GM21723 (cell line): ENCODE results near the gene SENP1.

Experiments used
- ATAC-seq: cut with Tn5 transposase; IDR thresholded peaks from one replicate; pipeline ENCODE4 v1.9.1; 2021; ENCODE audit warnings: mild to moderate bottlenecking, moderate library complexity; ENCODE audit not compliant: unreplicated experiment

The SENP1 gene

DNA sequence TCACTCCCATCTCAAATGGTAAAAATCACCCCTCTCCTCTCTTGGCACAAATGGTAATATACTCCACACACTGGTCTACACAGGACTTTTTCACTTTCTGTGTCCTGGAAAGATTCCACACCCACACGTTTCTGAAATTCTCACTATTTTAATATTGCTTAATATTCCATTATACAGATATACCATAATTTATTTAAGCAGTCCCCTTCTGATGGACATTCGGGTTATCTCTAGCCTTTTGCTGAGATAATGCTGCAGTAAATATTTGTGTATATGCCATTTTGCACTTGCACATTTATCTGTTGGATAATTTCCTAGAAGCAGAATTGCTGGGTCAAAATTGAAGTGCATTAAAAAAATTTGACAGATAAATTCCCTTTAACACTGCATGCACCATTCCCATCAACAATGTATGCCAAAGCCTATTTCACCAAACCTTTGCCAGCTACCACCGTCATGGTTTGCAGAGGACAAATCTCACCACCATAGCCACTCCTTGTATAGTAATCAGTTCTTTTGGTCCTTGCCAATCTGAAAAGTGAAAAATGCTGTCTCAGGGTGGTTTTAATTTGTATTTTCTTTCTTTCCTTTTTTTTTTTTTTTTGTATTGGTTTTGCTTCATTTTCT, 86.1 kb downstream of the SENP1 start:
- no peak for ATAC-seq

DNA sequence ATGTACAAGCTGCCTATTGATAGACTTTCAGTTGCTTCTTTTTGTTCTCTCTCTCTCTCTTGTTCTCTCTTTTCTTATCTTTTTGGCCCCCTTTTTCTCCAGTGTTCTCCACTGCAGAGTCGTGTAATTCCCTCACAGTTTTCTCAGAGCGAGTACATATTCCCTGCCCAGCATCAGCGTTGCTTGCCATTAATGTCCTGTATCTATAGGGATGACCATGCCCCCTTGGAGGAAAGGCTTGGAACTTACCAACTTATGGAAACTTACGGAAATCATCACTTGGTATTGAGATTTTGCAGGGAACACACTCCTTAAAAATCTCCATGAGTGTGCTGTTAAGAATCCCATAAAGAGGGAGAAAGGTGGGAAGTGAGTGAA, 87.3 kb downstream of the SENP1 start:
- ATAC-seq: no peak

DNA sequence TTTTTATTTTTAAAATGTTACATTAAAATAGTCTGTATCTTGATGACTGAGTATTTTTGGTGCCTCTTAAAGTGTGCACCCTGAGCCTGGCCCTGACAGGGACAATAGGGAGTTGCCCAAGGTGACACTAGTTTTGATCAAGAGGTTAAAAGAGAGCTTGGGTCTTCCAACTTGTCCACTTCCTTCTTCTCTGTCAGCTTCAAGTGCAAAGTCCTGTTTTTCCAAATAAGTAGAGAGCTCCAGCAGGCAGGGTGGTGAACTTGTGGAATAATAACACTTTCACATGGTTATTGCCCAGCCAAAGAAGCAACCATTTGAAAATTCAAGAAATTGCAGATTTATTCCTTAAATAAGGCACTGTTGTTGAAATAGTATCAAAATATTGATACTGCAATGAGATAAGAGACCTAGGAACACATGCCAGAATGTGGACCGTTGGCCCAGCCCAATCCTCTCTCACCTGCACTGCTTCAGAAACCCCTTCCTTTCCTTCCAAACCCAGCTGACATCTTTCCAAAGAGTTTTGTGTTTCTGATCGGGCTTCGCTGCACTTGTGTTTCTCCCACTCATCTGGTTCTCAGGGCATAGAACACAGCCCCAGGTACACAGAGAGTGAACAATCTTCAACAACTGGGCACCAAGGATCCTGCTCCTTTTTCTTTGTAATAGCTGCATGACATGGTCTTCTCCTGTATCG, 87.8 kb downstream of the SENP1 start:
- ATAC-seq: no peak

DNA sequence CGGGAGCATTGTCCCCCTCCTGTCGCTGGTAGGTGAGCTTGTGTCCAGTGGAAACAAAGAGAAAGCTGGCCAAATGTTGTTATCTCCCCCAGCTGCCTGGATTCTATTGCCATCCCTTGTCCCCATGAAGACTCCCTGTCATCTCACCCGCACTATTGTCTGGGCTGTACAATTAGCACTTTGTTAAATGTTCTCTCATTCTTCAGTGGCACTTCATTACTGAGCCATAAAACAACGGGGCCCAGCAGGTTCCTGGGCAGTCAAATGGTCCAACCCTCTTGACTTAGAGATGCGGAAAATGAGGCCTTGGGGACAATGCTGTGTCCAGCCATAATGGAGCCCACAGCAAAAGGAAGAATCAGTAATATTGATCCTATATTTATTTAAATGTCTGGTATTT, 88.4 kb downstream of the SENP1 start:
- ATAC-seq: no peak

DNA sequence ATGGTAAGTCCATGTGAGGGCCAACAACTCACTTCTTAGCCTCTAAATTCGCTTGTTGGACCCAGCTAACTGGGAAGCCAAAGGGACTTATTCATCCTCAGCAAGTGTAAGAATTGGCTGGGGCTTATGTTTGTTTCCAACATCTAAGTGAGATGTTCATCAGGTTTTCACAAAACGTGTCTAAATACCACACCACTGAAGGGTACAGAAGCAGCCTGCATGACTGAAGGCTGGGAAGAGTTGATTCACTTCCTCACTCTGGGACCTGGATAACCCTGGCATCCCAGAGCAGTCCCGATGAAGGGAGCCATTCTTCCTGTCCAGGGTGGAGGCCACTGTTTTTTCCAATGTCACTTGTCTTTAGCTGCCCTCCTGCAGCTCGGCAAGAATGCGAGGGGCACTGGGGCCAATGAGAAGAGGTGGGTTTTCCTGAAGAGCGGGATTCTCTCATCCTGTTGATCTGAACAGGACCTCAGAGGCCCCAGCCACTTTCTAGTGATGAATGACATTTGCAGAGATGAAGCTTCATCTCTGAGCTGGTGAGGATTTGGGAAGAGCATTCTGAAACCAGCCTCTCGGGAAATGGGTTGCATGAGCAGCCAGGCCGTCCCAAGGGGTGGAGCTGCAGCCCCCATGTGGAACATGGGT, 89.4 kb downstream of the SENP1 start:
- ATAC-seq: no peak

DNA sequence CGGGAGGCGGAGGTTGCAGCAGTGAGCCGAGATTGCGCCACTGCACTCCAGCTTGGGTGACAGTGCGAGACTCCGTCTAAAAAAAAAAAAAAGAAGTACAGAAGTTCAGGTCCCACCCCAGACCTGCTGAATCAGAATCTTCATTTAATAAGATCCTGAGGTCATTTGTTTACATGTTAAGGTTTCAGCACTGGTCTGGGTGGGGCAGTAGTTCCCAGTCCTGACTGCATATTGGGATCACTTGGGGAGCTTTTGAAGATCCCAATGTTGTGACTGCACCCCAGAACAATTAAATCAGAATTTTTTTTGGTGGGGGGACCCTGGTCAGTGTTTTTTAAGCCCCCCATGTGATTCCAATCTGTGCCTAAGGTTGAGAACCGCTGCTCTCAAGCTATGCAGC, 89.9 kb downstream of the SENP1 start:
- no peak for ATAC-seq

DNA sequence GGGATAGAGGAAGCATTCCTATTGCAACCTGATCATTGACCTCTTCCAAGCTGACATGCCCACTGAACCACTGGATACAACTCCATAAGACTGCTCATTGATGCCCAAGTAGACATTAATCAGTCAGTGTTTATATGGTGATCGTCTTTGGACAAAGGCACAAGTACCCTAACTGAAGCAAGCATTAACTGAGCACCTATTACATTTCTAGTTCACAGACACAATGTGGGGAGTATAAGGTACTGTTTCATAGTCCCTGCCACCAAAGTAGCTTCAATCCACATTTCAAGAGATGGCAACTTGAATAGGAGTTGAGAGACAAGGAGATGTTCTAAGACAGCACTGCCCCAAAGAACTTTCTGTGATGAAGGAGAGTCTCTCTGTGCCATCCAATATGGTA, 90.8 kb downstream of the SENP1 start:
- ATAC-seq: no peak

DNA sequence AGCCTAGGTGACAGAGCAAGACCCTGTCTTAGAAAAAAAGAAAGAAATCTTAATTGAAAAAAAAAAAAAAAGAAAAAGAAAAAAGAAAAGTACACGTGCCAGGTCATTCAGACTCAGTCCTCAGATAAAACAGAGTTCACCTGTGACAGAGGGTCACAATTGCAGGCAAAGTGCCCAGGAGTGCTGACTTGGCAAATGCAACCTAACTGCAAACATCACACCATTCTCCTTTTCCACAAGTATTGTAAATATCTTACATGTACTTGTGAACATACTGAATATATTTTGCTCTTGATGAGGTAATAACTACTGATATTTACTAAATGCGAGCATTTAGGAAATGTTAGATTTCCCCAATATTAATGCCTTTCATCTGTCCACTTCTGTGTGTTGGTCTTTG, 92.6 kb downstream of the SENP1 start:
- no peak for ATAC-seq

DNA sequence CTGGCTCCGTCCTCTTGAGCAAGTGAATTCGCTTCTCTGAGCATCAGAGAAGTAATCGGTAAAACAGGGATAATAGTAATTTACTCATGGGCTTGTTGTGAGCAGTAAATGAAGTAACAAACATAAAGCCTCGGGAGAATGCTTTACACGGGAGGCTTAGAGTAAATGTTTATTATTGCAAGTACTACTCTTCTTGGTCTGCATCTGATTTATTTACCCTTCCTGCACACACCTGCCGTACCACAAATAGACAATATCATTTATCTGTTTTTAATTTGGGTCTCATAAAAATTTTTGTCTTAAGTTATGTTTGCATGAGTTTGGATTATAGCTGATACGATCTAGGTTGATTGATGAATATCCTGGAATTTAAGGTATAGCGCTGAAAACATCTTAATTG, 93.8 kb downstream of the SENP1 start:
- ATAC-seq: no peak

DNA sequence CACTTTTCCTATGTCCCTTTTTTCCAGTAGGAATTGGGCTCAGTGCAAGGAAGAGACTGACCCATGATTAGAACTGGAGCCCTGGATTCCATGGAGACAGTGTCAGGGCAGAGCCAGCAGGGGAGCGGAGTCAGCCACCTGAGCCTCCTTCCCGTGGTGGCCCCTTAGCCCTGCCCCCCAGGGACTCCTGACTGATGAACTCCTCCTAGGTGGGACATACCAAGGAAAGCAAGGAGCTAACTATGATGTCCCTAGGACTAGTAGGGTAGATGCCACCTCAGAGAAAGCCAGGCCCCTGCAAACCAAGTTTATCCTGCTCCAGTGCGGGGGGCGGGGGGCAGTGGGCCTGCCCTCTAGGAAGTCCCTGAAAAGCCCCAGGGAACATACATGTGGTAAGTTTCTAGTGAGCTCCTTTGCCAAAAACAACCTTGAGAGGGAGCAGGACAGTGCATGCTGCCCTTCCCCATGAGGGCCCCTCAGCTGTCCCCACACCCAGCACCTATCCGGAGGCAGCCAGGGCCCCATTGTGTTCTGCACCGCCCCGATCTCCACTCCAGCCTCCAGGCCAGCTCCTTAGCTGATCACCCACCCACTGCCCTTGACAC, 95.4 kb downstream of the SENP1 start:
- ATAC-seq: no peak

DNA sequence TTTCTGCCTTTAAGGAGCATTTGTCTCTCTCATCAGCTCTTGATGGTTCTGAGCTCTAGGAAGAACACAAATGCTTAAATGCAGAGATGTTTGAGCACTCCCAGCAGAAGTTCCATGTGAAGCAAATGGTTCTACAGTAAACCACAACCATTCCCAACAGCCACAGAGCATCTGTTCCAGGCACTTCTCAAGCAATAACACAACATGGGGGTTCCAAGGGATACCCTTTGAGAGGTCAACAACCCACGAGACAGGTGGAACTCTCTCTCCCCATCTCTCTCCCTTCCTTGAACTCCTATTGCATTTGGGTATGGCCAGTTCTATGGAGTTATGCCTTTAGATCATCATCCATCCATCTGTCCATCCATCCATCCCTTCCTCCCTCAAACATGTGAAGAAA, 96.4 kb downstream of the SENP1 start:
- no peak for ATAC-seq

DNA sequence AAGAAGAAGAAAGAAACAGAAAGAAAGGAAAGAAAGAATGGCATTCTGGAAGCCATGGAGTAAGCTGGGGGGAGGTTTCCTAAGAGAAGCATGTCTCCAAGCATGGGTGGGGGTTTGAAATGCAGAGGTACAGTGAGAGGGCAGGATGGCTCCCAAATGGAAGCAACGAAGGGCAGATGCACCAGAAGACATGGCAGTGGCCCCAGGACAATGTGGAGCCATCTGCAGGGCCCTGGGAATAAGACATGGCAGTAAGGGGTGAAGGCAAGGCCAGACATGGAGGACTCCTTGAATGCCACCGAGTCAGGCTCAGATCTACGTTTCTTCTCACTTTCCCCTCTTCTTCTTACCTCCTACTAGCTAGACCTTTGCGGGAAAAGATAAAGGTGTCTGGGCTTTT, 96.9 kb downstream of the SENP1 start:
- ATAC-seq: no peak

DNA sequence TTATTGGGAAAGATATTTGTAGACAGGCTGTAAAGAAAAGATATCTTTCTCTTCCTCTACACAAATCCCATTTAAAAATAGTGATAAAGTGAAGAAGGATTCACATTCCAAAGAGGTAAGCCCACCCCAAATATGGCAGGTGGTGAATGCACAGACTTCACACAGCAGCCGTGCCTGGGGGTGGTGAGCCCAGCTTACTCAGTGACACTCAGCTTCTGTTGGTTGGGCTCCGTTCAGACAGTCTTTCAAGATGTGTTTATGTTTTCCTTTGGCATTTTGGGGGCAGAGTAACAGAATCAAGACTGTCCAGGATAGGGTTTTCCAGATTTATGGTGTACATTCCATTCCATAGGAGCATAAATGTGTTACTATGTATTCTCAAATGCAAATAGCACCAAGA, 97.5 kb downstream of the SENP1 start:
- ATAC-seq: no peak

DNA sequence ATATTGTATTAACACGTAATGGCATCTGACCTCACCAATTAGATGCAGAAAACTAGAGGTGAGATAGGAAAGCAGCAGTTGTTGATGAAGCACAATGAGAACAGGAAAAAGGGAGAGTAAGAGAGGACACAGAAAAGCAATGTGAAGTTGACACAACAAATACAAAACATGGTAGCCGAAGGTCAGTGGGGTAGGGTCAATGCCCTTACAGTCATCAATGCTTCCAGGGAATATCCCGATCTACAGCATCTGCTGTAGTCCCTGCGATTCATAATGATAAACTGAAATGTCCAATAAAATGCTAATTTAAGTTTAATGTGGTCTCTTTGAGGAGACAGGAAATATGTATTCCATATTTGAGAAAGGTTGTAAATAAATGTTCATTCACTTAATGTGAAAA, 98.7 kb downstream of the SENP1 start:
- ATAC-seq: no peak

DNA sequence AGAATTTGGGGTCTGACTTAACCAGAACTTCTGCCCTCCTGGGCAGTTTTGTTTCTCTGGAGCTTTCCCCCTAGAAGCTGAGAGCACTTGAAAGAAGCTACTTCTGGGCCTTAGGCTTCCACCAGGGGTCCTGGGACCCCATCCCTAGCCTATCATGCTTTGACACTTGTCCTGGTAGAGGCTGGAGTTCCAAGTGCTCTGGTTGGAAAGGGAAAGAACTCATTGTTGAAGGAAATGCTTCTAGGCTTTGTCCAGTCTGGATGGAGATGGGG, 100.2 kb downstream of the SENP1 start:
- no peak for ATAC-seq

DNA sequence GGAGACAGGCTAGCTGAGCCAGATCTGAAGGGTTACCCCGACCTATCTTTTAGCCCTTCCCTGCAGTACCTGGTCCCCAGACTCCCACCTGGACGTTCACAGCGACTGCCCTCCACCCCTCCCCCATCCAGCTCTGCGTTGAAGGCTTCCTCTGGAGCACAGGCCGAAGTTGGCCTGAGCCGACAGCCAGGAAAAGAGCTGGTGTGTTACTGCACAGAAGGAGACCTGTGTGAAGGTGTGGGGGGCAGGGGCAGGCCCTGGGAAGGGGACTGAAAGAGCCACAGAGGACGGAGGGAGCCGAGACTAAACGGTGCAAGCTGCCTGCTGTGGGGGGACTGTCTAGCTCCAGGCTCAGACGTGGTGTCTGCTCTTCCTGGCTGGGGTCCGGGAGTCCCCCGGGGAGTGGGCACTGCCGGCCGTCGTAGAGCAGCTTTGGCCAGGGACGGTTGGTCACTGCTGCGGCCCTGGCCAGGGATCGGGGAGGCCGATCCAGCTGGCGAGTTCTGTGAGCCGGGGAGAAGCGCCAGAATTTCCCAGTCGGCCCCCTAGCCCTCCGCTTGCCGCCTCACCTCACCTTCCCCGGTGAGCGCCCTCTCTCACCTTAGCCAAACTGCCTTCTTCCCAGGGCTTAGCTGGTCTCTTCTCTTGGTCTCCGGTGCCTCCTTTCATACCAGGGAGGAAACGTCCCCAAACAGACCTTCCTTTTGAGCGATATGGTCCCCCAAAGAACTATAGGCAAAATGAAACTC, 100.7 kb downstream of the SENP1 start:
- no peak for ATAC-seq

DNA sequence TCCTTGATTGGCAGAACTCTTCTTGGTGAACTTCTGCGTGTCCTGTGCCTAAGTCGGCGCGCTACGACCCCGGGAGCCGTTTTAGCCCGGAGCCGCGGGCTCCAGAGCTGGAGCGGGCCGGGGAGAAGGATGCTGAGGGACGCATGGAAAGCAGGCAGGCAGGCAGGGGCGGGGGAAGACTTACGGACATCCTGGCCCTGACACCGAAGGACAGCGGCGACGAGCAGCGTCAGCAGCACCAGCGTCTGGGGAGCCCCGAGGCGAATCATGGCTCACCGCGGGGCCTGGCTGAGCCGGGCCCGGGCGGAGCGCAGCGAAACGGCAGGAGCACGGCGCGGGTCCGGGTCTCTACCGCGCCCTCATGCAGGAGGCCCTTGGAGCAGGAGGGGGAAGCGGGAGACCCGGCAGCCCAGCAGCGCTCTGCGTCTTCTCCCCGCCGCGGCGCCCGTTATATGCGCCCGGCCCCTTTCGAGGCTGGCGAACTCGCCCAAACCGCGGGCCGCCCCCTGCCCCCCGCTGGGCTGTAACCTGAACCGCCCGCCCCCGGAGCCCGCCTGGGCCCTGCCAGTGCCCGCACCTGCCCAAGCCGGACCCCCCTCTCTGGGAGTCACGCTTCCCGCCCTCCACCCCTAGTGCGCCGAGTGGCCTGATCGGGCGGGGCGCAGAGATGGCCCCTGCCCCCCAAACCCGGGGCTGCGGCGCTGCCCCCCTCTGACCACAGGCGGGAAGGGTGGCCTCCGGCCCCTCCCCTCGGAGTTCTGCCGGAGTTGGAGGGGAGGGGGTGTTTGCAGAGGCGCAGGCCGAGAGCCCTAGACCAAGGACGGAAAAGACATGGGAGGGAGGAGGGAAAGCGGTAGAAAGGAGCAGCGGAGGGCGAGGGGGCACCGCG, 101.6 kb downstream of the SENP1 start, which contains the start of gene COL2A1:
COL2A1 (minus strand) TSS at position 424 of the 889 bp plus-strand sequence; CDS start at position 269, 155 bp downstream.
- no peak for ATAC-seq

DNA sequence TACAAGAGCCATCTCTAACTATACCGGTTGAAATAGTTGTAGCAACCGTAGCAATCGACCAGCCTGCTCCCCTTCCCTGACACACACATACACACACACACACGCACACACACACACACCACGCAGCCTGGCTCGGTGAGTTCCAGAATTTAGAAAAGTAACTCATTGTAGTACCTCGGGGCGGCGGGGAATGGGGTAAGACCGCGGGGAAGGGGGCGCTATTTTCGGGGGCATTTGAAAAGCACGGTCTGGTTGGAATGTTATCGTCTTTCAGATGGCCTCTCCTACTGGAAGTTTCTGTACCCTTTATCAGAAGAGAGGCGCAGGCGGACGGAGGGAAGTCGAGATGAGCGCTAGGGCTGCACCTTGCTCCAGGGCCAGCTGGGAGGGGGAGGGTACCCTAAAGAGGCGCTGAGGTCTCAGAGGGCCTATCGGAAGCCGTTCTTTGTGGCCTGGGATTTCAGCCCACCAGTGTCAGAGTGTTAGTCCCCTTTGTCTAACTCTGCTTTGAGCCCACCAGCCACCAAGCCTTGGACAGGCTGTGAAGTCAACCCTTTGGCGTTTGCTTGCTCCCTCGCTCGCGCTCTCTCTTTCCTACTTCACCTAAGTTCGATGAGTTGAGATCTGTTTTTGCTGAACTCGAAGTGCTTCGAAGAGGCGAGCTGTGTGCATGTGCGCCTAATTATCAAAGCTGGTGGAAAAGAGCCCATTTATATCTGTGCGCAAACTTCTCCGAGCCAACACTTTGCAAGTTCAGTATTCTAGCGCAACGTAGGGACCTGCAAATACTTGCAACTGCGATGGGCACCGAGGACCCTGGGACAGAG, 102.4 kb downstream of the SENP1 start:
- no peak for ATAC-seq

DNA sequence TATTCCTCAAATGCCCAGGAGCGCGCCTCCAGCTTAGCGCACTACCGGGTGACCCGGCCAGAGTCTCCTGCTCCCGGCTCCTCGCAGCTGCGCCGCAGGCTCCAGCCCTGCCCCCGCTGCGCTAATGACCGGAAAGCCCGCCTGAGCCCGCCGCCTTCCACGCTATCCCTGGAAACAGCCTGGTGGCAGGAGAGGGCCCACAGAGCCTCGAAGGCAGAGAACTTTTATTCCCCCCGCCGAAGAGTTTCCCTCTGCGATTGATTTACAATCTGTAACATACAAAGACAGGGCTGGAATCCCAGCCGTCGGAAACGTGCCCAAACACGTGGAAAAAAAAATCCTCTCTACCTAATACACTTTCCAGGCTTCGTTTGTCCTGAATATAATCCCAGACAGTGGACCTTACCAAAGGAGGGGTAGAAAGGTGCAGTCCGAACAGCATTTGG, 103.1 kb downstream of the SENP1 start:
- no peak for ATAC-seq

DNA sequence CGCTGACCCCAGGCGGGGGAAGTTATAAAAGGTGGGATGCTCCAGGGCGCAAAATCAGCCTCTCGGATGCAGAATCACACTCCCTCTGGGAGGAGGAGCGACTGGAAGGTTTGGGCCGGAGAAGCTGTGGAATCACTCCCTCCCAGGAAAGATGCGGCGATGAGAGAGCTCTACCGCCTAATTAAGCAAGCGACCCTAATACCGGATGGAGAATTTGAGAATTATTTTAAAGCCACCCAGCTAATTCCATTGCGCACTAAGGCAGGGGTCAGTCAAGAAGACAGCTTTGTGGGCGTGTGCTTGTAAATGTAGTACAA, 103.5 kb downstream of the SENP1 start:
- no peak for ATAC-seq
